ENCODE data around the gene PLA2G4A.

DNA sequence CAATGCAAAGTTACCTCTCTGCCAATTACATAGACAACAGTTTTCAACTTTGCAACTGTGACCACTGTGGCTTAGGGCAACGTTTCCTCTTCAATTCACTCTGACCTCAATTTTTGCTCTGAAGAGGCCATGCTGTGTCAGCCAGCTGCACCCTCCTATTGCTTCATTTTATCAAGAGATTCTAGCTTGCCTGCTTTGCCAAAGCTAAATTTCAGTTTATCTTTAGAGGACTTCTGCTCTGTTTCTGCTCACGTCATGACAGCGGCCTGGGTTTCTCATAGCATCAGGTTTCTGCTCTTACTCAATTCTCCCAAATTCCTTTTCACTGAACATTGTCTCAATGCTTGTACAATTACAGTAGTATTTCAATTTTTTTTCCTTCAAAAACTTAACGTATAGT lies 154.6 kb downstream of the PLA2G4A start:
- TF ChIP-seq, protein P1, sequence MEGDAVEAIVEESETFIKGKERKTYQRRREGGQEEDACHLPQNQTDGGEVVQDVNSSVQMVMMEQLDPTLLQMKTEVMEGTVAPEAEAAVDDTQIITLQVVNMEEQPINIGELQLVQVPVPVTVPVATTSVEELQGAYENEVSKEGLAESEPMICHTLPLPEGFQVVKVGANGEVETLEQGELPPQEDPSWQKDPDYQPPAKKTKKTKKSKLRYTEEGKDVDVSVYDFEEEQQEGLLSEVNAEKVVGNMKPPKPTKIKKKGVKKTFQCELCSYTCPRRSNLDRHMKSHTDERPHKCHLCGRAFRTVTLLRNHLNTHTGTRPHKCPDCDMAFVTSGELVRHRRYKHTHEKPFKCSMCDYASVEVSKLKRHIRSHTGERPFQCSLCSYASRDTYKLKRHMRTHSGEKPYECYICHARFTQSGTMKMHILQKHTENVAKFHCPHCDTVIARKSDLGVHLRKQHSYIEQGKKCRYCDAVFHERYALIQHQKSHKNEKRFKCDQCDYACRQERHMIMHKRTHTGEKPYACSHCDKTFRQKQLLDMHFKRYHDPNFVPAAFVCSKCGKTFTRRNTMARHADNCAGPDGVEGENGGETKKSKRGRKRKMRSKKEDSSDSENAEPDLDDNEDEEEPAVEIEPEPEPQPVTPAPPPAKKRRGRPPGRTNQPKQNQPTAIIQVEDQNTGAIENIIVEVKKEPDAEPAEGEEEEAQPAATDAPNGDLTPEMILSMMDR (conservative IDR thresholded peaks at IDR 0.05 in 1 of 2, IDR thresholded peaks at IDR 0.05 in 1 of 2; ENCODE audit: low read depth in 1 of 2, low read length in 2 of 2) = no peak
- TF ChIP-seq EZH2 (IDR thresholded peaks at IDR 0.05; ENCODE audit: low read length, missing control alignments) = no peak

Measured in fibroblast of lung (primary cell).